Measurements from ENCODE around the gene POU2AF3.

POU2AF3 gene

GRCh38 chr11:111352231-111352746 is 53.9 kb downstream of the POU2AF3 start:
- in situ Hi-C loops (cut with MboI; ENCODE audit: low sequenced_read_pairs): no loop called here

- in situ Hi-C loops (cut with MboI; ENCODE audit: low sequenced_read_pairs): no loop called here
These were observed 54.8 kb downstream of the POU2AF3 start for GRCh38 chr11:111352935-111353710.

GRCh38 chr11:111353776-111354600 is 55.6 kb downstream of the POU2AF3 start:
- in situ Hi-C loops (cut with MboI; ENCODE audit: low sequenced_read_pairs): no loop called here

- in situ Hi-C loops (cut with MboI; ENCODE audit: low sequenced_read_pairs): no loop called here
These were observed 56.2 kb downstream of the POU2AF3 start for GRCh38 chr11:111354601-111354891.

GRCh38 chr11:111355101-111355500 is 56.8 kb downstream of the POU2AF3 start:
- in situ Hi-C loops (cut with MboI; ENCODE audit: low sequenced_read_pairs): no loop called here

- in situ Hi-C loops (cut with MboI; ENCODE audit: low sequenced_read_pairs): no loop called here
These were observed 57.8 kb downstream of the POU2AF3 start for GRCh38 chr11:111355956-111356659.

- in situ Hi-C loops (cut with MboI; ENCODE audit: low sequenced_read_pairs): no loop called here
These were observed 58.3 kb downstream of the POU2AF3 start for GRCh38 chr11:111356660-111357048.

- in situ Hi-C loops (cut with MboI; ENCODE audit: low sequenced_read_pairs): no loop called here
These were observed 59.0 kb downstream of the POU2AF3 start for GRCh38 chr11:111357150-111358037.
